NCI-H1694 (cell line): Measurements from ENCODE around the gene ASCL2.
"Not testable (repeated sequence)": the region's sequence is repeated elsewhere in the genome, so short reads cannot be mapped to it uniquely, and the experiment has no call there.

Experiments used
- DNase-seq: peaks from one replicate; lab custom pipeline; 2025; lab: John Stamatoyannopoulos, UW

Gene ASCL2

GRCh38 chr11:2297623-2298030 lies 27.2 kb upstream of the ASCL2 start:
- no peak for DNase-seq

- no peak for DNase-seq
Measured at GRCh38 chr11:2296913-2297622, 26.7 kb upstream of the ASCL2 start.

- DNase-seq, result no peak
Measured at GRCh38 chr11:2295971-2296912, 25.9 kb upstream of the ASCL2 start.

- no peak for DNase-seq
Measured at GRCh38 chr11:2294926-2295290, 24.5 kb upstream of the ASCL2 start.

DNA sequence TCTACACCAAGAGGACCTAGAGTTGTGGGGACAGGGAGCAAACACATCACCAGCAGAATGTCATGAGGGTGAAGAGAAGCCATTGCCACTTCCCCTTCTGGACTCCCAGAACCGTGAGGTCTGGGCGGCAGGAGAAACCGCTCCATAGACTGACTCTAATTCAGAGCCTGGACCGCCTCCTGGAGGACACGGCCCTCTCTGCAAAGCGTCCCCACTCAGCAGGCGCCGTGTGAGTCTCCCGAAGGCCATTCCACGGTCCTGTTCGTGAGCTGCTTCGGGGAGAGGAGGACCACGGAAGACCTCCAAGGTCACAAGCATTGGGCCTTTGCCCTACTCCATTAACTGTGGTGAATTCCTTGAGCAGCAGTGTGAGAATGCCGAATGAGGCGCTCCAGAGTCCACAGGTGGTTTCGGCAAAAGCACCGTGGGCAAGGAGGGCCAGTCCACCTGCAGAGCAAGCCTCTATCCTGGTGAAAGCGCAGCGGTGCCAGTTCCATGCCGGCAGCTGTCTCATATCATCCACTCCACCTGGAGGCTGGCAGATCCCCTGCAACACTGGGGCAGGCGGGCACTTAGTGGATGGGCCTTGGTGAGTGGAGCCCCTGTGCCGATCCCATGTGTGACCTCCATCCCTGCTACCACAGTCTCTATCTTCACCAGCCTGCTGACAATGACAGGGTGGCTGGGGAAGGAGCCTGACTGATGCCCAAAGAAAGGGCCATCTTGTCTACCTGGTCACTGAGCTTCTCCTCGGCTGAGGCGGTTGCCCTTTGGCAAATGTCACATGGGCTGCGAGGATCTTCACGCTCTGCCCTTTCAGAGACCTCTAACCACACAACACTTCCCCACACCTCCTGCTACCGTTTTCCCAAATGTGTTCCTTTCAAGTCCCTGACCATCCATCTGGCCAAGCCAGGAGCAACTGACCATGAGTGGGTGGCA lies 23.9 kb upstream of the ASCL2 start:
- DNase-seq, result no peak

DNA sequence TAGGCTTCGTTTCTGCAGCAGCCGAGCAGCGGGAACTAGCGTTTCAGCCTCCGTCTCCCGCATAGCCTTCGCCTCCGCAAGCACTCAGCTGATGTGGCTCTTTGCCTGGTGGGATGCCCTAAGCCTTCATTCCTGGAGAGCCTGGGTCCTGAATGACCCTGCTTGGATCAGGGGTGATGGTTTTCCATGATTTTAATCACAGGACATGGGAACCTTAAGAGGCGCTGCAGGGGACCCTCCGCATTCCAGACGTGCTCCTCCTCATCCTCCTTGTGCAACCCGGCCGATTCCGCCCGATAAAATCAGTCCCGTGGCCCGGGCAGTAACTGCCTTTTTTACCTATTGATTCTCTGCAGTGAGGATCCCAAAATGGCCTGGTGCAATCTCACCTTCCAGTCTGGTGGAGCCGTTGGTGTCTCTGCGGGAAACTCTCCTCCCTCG lies 23.2 kb upstream of the ASCL2 start:
- no peak for DNase-seq

GRCh38 chr11:2290351-2290841 lies 20.0 kb upstream of the ASCL2 start:
- no peak for DNase-seq

- no peak for DNase-seq
Measured at GRCh38 chr11:2289859-2290258, 19.5 kb upstream of the ASCL2 start.

- no peak for DNase-seq
Measured at GRCh38 chr11:2289350-2289749, 19.0 kb upstream of the ASCL2 start.

DNA sequence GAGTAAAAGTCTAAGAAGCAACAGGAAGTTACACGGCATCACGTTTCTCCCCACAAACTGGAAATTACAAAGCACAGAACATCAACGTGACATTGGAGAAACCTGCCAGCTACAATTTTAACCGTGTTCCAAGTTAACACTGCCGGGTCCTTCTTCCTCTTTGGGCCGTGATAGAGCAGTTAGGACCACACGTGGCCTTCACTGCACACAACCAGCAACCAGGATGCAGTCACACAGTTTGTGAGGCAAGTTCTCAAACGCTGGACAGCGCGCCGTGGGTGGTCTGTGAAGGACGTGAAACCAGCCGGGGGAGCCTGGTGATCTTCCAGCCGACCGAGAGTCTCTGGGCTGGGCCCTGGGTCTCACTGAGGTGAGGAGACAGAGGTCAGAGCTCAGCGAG lies 16.7 kb upstream of the ASCL2 start:
- no peak for DNase-seq

GRCh38 chr11:2286350-2286749 lies 16.0 kb upstream of the ASCL2 start:
- DNase-seq, result not testable (repeated sequence)

DNA sequence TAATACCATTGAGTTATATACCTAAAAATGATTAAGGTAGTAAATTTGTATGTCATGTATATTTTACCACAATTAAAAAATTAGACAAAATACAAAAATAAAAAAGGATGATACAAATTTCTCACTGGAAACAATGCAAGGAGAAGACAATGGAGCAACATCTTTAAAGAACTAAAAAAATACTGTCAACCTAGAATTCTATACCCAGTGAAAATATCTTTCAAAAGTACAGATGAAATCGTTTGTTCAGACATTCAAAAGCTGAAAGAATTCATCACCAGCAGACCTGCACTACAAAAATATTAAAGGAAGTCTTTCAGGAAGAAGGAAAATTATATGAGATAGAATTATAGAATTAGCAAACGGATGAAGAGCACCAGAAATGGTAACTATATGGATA lies 9.8 kb upstream of the ASCL2 start:
- DNase-seq, result no peak

DNA sequence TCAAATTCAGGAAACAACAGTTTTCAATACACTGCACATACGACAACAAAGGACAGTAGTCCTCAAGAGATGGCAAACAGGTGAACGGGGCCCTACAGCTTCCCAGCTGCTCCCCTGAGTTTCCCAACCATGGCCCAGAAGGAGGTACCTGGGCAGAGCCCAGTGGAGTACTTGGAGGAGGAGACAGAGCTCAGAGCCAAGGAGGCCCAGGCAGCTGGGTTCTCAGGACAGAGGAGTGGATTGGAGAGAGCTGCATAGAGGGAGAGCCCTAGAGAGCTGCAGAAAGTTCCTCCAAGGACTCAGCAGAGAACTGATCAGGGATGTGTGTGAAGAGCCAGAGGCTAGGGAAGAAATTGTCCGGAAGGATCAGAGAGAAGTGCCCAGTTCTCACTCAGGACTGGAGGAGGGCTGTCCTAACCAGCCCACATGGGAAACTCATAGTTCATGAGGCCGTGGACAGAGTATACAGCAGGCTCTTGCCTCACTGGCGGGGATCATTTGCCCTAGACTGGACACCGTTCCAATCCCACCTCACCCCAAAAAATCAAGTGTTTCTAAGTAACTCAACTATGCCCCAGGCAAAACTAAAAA lies 7.6 kb upstream of the ASCL2 start:
- no peak for DNase-seq

DNA sequence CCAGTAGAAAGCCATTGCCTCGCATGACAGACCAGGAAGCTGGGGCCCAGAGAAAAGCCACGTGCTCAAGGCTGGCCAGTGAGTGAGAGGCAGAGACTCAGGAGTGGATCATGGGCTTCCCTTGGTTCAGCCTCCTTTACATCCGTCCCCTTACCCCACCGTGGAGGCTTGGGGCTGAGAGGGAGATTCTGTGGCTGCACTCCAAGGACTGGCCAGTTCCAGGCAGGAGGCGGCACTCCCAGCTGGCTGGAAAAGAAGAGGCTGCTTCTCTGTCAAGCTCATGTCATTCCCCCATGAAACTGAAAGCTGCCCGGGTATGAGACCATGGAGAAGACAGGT lies 6.6 kb upstream of the ASCL2 start:
- DNase-seq, result no peak

- no peak for DNase-seq
Measured at GRCh38 chr11:2276280-2277007, 6.1 kb upstream of the ASCL2 start.

- DNase-seq, result no peak
Measured at GRCh38 chr11:2275334-2276279, 5.2 kb upstream of the ASCL2 start.

GRCh38 chr11:2273771-2274170 lies 3.4 kb upstream of the ASCL2 start:
- DNase-seq, result no peak

- DNase-seq, result no peak
Measured at GRCh38 chr11:2273311-2273710, 2.9 kb upstream of the ASCL2 start.

GRCh38 chr11:2272946-2273280 lies 2.5 kb upstream of the ASCL2 start:
- no peak for DNase-seq
